Ovary (tissue), 3 donors: ENCODE results near the gene WIPF3.

Experiments
- POLR2A ChIP-seq: fragments of 450-650 bp; IDR thresholded peaks from one replicate; pipeline ENCODE4 v1.6.1; 2017; ENCODE audit warnings: antibody characterized with exemption, mild to moderate bottlenecking, moderate library complexity
- TF ChIP-seq, protein P1 (sequence below), 3 donors: fragments of 450-650 bp in 2 of 3; fragments of 200-600 bp in 1 of 3; IDR thresholded peaks; one replicate each; pipeline versions ENCODE4 v1.5.1 to v1.8.0; 2016 to 2022; ENCODE audit warnings: antibody characterized with exemption in 3 of 3, mild to moderate bottlenecking in 1 of 3
- donor health status: DM: no; HTN: no; CAD: no.

DNA sequence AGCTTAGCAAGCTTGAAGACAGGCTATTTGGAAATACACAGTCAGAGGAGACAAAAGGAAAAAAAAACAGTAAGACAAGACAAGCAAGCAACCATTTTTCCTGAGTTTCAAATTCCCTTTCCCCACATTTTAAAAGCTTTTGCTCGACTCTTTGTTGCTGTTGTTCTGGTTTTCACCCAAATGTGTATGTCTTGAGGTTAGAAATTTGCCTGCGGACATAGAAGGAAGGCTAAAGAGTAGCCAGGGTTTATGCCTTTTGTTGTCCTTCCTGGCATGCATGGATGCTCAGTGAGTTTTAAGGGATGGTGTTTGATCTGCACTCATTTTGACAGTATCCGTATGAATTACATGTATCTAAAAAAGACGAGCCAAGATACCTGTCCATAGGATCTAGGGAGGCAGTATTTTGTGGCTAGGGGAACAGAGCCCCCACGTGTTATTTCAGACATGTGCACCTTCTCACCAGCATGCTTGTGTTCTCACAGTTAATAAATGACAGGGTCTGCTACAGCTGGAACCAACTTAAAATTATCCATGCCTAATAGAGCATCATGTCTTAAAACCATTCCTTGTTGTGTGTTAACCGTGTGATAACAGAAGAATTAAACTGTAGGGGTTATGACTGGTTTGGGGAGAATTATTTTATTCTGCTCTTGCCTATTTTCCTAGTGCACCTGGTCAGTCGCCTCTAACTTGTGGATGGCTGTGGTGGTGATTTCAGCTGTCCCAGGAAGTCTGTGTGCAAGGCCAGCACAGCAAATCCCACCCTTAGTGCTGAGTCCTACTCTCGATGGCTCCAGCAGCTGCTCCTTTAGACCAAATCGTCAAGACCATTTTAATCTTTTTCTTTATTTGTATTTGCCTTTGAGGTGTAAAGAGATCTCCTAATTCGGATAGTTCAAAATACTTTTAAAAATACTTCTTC is 9.1 kb downstream of the WIPF3 start:
- TF ChIP-seq, protein P1, sequence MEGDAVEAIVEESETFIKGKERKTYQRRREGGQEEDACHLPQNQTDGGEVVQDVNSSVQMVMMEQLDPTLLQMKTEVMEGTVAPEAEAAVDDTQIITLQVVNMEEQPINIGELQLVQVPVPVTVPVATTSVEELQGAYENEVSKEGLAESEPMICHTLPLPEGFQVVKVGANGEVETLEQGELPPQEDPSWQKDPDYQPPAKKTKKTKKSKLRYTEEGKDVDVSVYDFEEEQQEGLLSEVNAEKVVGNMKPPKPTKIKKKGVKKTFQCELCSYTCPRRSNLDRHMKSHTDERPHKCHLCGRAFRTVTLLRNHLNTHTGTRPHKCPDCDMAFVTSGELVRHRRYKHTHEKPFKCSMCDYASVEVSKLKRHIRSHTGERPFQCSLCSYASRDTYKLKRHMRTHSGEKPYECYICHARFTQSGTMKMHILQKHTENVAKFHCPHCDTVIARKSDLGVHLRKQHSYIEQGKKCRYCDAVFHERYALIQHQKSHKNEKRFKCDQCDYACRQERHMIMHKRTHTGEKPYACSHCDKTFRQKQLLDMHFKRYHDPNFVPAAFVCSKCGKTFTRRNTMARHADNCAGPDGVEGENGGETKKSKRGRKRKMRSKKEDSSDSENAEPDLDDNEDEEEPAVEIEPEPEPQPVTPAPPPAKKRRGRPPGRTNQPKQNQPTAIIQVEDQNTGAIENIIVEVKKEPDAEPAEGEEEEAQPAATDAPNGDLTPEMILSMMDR (IDR thresholded peaks at IDR 0.05): no peak
- no peak for TF ChIP-seq POLR2A
